ENCODE data around the gene FGD3.

FGD3 gene

GRCh38 chr9:92944921-92945320, 2.4 kb upstream of the FGD3 start:
- DNase-seq (ENCODE audit: insufficient read length), result no peak
- no peak for FAIRE-seq
- TF ChIP-seq POLR2A (IDR thresholded peaks at IDR 0.05; ENCODE audit: low read depth, low read length), result no peak

- no peak for TF ChIP-seq POLR2AphosphoS5 (IDR thresholded peaks at IDR 0.05; ENCODE audit: low read depth, low read length)
- TF ChIP-seq POLR2A (IDR thresholded peaks at IDR 0.05; ENCODE audit: low read depth, low read length), result no peak
- no peak for TF ChIP-seq TAF1 (IDR thresholded peaks at IDR 0.05; ENCODE audit: borderline replicate concordance, low read depth, low read length)
- FAIRE-seq (no peak), DNase-seq (ENCODE audit: insufficient read length) (no peak)
These were observed 1.5 kb upstream of the FGD3 start for GRCh38 chr9:92945796-92946195.

- no peak for TF ChIP-seq TAF1 (IDR thresholded peaks at IDR 0.05; ENCODE audit: borderline replicate concordance, low read depth, low read length)
- TF ChIP-seq POLR2AphosphoS5 (IDR thresholded peaks at IDR 0.05; ENCODE audit: low read depth, low read length), result no peak
- TF ChIP-seq POLR2A (IDR thresholded peaks at IDR 0.05; ENCODE audit: low read depth, low read length), result no peak
- DNase-seq (ENCODE audit: insufficient read length), result no peak
- no peak for FAIRE-seq
These were observed 763 bp downstream of the FGD3 start for GRCh38 chr9:92948038-92948534.

GRCh38 chr9:92948632-92949031, 1.3 kb downstream of the FGD3 start:
- no peak for TF ChIP-seq POLR2A (IDR thresholded peaks at IDR 0.05; ENCODE audit: low read depth, low read length)
- no peak for TF ChIP-seq POLR2AphosphoS5 (IDR thresholded peaks at IDR 0.05; ENCODE audit: low read depth, low read length)
- TF ChIP-seq TAF1 (IDR thresholded peaks at IDR 0.05; ENCODE audit: borderline replicate concordance, low read depth, low read length), result no peak
- no peak for DNase-seq (ENCODE audit: insufficient read length)
- no peak for FAIRE-seq

- TF ChIP-seq POLR2AphosphoS5 (IDR thresholded peaks at IDR 0.05; ENCODE audit: low read depth, low read length), result no peak
- TF ChIP-seq TAF1 (IDR thresholded peaks at IDR 0.05; ENCODE audit: borderline replicate concordance, low read depth, low read length), result no peak
- TF ChIP-seq POLR2A (IDR thresholded peaks at IDR 0.05; ENCODE audit: low read depth, low read length), result no peak
- FAIRE-seq (no peak), DNase-seq (ENCODE audit: insufficient read length) (no peak)
These were observed 2.1 kb downstream of the FGD3 start for GRCh38 chr9:92949266-92949982.

- FAIRE-seq (no peak), DNase-seq (ENCODE audit: insufficient read length) (no peak)
- TF ChIP-seq POLR2AphosphoS5 (IDR thresholded peaks at IDR 0.05; ENCODE audit: low read depth, low read length) (no peak), TAF1 (IDR thresholded peaks at IDR 0.05; ENCODE audit: borderline replicate concordance, low read depth, low read length) (no peak), POLR2A (IDR thresholded peaks at IDR 0.05; ENCODE audit: low read depth, low read length) (no peak)
These were observed 3.1 kb downstream of the FGD3 start for GRCh38 chr9:92950359-92950955.

GRCh38 chr9:92952906-92953610, 5.7 kb downstream of the FGD3 start:
- FAIRE-seq (no peak), DNase-seq (ENCODE audit: insufficient read length) (no peak)
- no peak for TF ChIP-seq POLR2A (IDR thresholded peaks at IDR 0.05; ENCODE audit: low read depth, low read length)

GRCh38 chr9:92954049-92954861, 6.9 kb downstream of the FGD3 start:
- TF ChIP-seq POLR2A (IDR thresholded peaks at IDR 0.05; ENCODE audit: low read depth, low read length), result no peak
- TF ChIP-seq POLR2AphosphoS5 (IDR thresholded peaks at IDR 0.05; ENCODE audit: low read depth, low read length), result no peak
- TF ChIP-seq TAF1 (IDR thresholded peaks at IDR 0.05; ENCODE audit: borderline replicate concordance, low read depth, low read length), result no peak
- no peak for DNase-seq (ENCODE audit: insufficient read length)
- peak; percentile 90 for FAIRE-seq

GRCh38 chr9:92954886-92955285, 7.6 kb downstream of the FGD3 start:
- no peak for FAIRE-seq
- no peak for DNase-seq (ENCODE audit: insufficient read length)
- TF ChIP-seq TAF1 (IDR thresholded peaks at IDR 0.05; ENCODE audit: borderline replicate concordance, low read depth, low read length) (no peak), POLR2AphosphoS5 (IDR thresholded peaks at IDR 0.05; ENCODE audit: low read depth, low read length) (no peak), POLR2A (IDR thresholded peaks at IDR 0.05; ENCODE audit: low read depth, low read length) (no peak)

- FAIRE-seq (no peak), DNase-seq (ENCODE audit: insufficient read length) (no peak)
- no peak for TF ChIP-seq TAF1 (IDR thresholded peaks at IDR 0.05; ENCODE audit: borderline replicate concordance, low read depth, low read length)
These were observed 13.4 kb downstream of the FGD3 start for GRCh38 chr9:92960561-92961290.
